ENCODE results near the gene RAB3IL1. TPM values are rescaled to one million over a fixed set of nuclear protein-coding genes. Genes with fewer than 3 reads are reported as not detected.

The RAB3IL1 gene
- total and polyA plus RNA-seq, 9 of the 15 experiments (the other 6 are each of a cell fraction or from before 2014, with no cell fraction given), result 0.15 to 42.6 (median 15.5) TPM

DNA sequence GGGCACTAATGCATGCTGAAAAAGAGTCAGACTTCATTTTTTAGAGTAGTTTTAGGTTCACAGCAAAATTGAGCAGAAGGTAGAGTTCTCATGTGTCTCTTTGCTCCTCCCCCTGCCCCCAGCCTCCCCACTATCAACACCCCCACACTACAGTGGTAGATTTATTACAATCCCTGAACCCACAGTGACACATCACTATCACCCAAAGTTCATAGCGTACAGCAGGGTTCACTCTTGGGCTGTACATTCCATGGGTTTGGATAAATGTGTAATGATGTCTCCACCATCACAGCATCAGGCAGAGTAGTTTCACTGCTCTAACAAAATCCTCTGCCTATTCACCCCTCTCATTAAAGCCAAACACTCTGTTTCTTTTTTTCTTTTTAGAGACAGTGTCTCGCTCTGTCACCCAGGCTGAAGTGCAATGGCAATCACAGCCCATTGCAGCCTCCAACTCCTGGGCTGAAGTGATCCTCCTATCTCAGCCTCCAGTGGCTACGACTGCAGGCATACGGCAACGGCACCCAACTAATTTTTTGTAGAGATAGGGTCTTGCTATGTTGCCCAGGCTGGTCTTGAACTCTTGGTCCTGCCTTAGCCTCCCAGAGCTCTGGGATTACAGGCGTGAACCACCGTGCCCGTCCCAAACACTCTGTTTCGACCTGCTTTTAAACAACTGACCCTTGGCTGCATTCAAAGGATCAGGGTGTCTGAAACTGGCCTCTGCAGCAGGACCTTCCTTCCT, 36.9 kb upstream of the RAB3IL1 start (continued):
- no peak for TF ChIP-seq ZNF668 (CRISPR knock-in tag; IDR thresholded peaks at IDR 0.05)
- TF ChIP-seq, protein P1, sequence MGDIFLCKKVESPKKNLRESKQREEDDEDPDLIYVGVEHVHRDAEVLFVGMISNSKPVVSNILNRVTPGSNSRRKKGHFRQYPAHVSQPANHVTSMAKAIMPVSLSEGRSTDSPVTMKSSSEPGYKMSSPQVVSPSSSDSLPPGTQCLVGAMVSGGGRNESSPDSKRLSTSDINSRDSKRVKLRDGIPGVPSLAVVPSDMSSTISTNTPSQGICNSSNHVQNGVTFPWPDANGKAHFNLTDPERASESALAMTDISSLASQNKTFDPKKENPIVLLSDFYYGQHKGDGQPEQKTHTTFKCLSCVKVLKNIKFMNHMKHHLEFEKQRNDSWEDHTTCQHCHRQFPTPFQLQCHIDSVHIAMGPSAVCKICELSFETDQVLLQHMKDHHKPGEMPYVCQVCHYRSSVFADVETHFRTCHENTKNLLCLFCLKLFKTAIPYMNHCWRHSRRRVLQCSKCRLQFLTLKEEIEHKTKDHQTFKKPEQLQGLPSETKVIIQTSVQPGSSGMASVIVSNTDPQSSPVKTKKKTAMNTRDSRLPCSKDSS (IDR thresholded peaks at IDR 0.05; ENCODE audit: low read depth, partially characterized antibody), result no peak
- no peak for TF ChIP-seq ZSCAN32 (CRISPR knock-in tag; IDR thresholded peaks at IDR 0.05)
- TF ChIP-seq NR4A1 (CRISPR knock-in tag; IDR thresholded peaks at IDR 0.05), result no peak
- no peak for TF ChIP-seq NR4A1 (tag; IDR thresholded peaks at IDR 0.05)
- no peak for TF ChIP-seq HDAC6 (IDR thresholded peaks at IDR 0.05; ENCODE audit: low read depth, low read length)
- TF ChIP-seq, protein P2, sequence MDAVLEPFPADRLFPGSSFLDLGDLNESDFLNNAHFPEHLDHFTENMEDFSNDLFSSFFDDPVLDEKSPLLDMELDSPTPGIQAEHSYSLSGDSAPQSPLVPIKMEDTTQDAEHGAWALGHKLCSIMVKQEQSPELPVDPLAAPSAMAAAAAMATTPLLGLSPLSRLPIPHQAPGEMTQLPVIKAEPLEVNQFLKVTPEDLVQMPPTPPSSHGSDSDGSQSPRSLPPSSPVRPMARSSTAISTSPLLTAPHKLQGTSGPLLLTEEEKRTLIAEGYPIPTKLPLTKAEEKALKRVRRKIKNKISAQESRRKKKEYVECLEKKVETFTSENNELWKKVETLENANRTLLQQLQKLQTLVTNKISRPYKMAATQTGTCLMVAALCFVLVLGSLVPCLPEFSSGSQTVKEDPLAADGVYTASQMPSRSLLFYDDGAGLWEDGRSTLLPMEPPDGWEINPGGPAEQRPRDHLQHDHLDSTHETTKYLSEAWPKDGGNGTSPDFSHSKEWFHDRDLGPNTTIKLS (IDR thresholded peaks at IDR 0.05; ENCODE audit: borderline replicate concordance, low read depth), result no peak
- TF ChIP-seq, protein P3, sequence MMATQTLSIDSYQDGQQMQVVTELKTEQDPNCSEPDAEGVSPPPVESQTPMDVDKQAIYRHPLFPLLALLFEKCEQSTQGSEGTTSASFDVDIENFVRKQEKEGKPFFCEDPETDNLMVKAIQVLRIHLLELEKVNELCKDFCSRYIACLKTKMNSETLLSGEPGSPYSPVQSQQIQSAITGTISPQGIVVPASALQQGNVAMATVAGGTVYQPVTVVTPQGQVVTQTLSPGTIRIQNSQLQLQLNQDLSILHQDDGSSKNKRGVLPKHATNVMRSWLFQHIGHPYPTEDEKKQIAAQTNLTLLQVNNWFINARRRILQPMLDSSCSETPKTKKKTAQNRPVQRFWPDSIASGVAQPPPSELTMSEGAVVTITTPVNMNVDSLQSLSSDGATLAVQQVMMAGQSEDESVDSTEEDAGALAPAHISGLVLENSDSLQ (IDR thresholded peaks at IDR 0.05), result peak; percentile 79
- TF ChIP-seq NFE2 (IDR thresholded peaks at IDR 0.05; ENCODE audit: low read depth), result peak; percentile 91
- no peak for TF ChIP-seq SP2 (IDR thresholded peaks at IDR 0.05; ENCODE audit: extremely low read depth, low read depth, low read length, poor library complexity, severe bottlenecking)
- TF ChIP-seq ZNF12 (CRISPR knock-in tag; IDR thresholded peaks at IDR 0.05), result no peak

Data from K562 (cell line).